GM12878 (cell line): Measurements from ENCODE around the gene HMCN1.

Source experiments
- CBX5 ChIP-seq: sonication (generic); IDR thresholded peaks from 2 replicates; pipeline ENCODE4 v1.6.1; 2016; ENCODE audit warnings: low read depth, moderate library complexity, mild to moderate bottlenecking, inconsistent platforms
- GABPA ChIP-seq: IDR thresholded peaks from 2 replicates; pipeline ENCODE4 v1.6.1; 2014; ENCODE audit warnings: antibody characterized with exemption, low read depth, mild to moderate bottlenecking, inconsistent platforms
- IKZF1 ChIP-seq: fragments of 450-650 bp; conservative IDR thresholded peaks from 2 replicates; pipeline ENCODE4 v1.6.1; 2017; ENCODE audit warnings: antibody characterized with exemption, mild to moderate bottlenecking
- JUND ChIP-seq: IDR thresholded peaks from 2 replicates; pipeline ENCODE4 v1.6.1; 2012; ENCODE audit warnings: low read depth, mild to moderate bottlenecking, low read length, improper control_type of control experiment, moderate library complexity
- POLR2A ChIP-seq: IDR thresholded peaks from 2 replicates; pipeline ENCODE4 v1.6.1; 2011; ENCODE audit warnings: low read depth, mild to moderate bottlenecking, low read length
- POLR2AphosphoS5 ChIP-seq: IDR thresholded peaks from 2 replicates; pipeline ENCODE4 v1.6.1; 2011; ENCODE audit warnings: mild to moderate bottlenecking, low read length, inconsistent platforms
- TAF1 ChIP-seq: IDR thresholded peaks from 2 replicates; pipeline ENCODE4 v1.6.1; 2011; ENCODE audit warnings: mild to moderate bottlenecking, low read depth, low read length, borderline replicate concordance
- TARDBP ChIP-seq: IDR thresholded peaks from 2 replicates; pipeline ENCODE4 v1.6.1; 2016; ENCODE audit warnings: borderline replicate concordance
- TF ChIP-seq, protein P1 (sequence below), 3 experiments: IDR thresholded peaks in 2 of 3; conservative IDR thresholded peaks in 1 of 3; 2 replicates each; pipeline ENCODE4 v1.5.1; 2011; ENCODE audit warnings: low read depth in 3 of 3, low read length in 3 of 3, mild to moderate bottlenecking in 3 of 3, control low read depth in 2 of 3, moderate library complexity in 2 of 3, inconsistent platforms in 1 of 3, mixed read lengths in 1 of 3; ENCODE audit not compliant: control insufficient read depth in 2 of 3, insufficient read depth in 1 of 3; ENCODE audit errors: extremely low read depth in 1 of 3
- TF ChIP-seq, protein P2 (sequence below): IDR thresholded peaks from 2 replicates; pipeline ENCODE4 v1.6.1; 2012; ENCODE audit warnings: low read depth, low read length, improper control_type of control experiment
- TF ChIP-seq, protein P3 (sequence below): IDR thresholded peaks from 2 replicates; pipeline ENCODE4 v1.6.1; 2012; ENCODE audit warnings: mild to moderate bottlenecking, low read depth, low read length

DNA sequence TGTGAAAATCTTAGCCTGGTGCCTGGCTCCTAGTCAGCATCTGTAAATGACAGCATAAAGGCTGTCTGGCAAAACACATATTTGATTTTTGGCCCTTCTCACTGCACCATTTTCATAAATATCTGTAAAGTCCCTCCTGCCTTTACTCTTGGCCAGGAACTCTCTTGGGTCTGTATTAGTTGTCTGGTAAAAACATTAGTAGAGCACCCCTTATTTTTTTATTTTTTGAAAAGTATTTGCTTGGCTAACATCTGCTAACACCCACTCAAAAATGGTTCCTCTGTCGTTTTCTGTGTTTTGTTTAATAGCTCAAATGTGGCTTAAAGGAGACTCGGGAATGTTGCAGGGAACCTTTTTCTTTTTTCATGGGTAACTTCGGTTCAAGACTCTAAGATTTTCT lies 293.4 kb downstream of the HMCN1 start:
- TF ChIP-seq TARDBP, result no peak
- TF ChIP-seq, protein P1, sequence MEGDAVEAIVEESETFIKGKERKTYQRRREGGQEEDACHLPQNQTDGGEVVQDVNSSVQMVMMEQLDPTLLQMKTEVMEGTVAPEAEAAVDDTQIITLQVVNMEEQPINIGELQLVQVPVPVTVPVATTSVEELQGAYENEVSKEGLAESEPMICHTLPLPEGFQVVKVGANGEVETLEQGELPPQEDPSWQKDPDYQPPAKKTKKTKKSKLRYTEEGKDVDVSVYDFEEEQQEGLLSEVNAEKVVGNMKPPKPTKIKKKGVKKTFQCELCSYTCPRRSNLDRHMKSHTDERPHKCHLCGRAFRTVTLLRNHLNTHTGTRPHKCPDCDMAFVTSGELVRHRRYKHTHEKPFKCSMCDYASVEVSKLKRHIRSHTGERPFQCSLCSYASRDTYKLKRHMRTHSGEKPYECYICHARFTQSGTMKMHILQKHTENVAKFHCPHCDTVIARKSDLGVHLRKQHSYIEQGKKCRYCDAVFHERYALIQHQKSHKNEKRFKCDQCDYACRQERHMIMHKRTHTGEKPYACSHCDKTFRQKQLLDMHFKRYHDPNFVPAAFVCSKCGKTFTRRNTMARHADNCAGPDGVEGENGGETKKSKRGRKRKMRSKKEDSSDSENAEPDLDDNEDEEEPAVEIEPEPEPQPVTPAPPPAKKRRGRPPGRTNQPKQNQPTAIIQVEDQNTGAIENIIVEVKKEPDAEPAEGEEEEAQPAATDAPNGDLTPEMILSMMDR (IDR thresholded peaks at IDR 0.05 in 2 of 3, conservative IDR thresholded peaks at IDR 0.05 in 1 of 3; ENCODE audit: control insufficient read depth in 2 of 3, extremely low read depth in 1 of 3, insufficient read depth in 1 of 3, low read depth in 3 of 3, low read length in 3 of 3), result no peak
- TF ChIP-seq TAF1, result no peak
- no peak for TF ChIP-seq GABPA
- TF ChIP-seq JUND, result no peak
- TF ChIP-seq, protein P2, sequence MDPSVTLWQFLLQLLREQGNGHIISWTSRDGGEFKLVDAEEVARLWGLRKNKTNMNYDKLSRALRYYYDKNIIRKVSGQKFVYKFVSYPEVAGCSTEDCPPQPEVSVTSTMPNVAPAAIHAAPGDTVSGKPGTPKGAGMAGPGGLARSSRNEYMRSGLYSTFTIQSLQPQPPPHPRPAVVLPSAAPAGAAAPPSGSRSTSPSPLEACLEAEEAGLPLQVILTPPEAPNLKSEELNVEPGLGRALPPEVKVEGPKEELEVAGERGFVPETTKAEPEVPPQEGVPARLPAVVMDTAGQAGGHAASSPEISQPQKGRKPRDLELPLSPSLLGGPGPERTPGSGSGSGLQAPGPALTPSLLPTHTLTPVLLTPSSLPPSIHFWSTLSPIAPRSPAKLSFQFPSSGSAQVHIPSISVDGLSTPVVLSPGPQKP, result no peak
- TF ChIP-seq IKZF1, result no peak
- TF ChIP-seq POLR2AphosphoS5, result no peak
- TF ChIP-seq POLR2A, result no peak
- TF ChIP-seq, protein P3, sequence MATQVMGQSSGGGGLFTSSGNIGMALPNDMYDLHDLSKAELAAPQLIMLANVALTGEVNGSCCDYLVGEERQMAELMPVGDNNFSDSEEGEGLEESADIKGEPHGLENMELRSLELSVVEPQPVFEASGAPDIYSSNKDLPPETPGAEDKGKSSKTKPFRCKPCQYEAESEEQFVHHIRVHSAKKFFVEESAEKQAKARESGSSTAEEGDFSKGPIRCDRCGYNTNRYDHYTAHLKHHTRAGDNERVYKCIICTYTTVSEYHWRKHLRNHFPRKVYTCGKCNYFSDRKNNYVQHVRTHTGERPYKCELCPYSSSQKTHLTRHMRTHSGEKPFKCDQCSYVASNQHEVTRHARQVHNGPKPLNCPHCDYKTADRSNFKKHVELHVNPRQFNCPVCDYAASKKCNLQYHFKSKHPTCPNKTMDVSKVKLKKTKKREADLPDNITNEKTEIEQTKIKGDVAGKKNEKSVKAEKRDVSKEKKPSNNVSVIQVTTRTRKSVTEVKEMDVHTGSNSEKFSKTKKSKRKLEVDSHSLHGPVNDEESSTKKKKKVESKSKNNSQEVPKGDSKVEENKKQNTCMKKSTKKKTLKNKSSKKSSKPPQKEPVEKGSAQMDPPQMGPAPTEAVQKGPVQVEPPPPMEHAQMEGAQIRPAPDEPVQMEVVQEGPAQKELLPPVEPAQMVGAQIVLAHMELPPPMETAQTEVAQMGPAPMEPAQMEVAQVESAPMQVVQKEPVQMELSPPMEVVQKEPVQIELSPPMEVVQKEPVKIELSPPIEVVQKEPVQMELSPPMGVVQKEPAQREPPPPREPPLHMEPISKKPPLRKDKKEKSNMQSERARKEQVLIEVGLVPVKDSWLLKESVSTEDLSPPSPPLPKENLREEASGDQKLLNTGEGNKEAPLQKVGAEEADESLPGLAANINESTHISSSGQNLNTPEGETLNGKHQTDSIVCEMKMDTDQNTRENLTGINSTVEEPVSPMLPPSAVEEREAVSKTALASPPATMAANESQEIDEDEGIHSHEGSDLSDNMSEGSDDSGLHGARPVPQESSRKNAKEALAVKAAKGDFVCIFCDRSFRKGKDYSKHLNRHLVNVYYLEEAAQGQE, result no peak
- no peak for TF ChIP-seq CBX5
